Measurements from ENCODE around the gene MCOLN1. TPM values are rescaled to one million over a fixed set of nuclear protein-coding genes. Genes with fewer than 3 reads are reported as not detected.
A peak's percentile ranks its signal among the peaks of the same experiment; 100 is the strongest.

The MCOLN1 gene
- total and polyA plus RNA-seq, 2 donors (not counting 3 experiments of a cell fraction or from before 2014, with no cell fraction given) = 23.0 to 60.9 TPM

- no peaks in the 10 kb centered on the region for H3K9me3 ChIP-seq (replicated peaks; ENCODE audit: control insufficient read depth, insufficient read depth, low read length)
- intact Hi-C loops (cut with micrococcal nuclease) = loop anchor here (5.0 kb wide), 1 partner anchor 33 kb away; the partner anchor contains the start of gene PEX11G
- no peaks in the 10 kb centered on the region for H4K20me1 ChIP-seq (replicated peaks; ENCODE audit: control insufficient read depth, extremely low read depth, insufficient read depth, low read length)
- DNase-seq (ENCODE audit: low read depth, low spot score) (no peak), FAIRE-seq (no peak)
- no peak overlapping the region for H3K27ac ChIP-seq (ENCODE audit: insufficient read depth, low read depth, low read length)
- H3K27me3 ChIP-seq (ENCODE audit: control insufficient read depth in 2 of 2, insufficient read depth in 2 of 2, low read length in 2 of 2) = no peaks in the 10 kb centered on the region
- CTCF ChIA-PET = interaction anchor here (1.0 to 1.6 kb wide), 3 partner anchors 9 to 48 kb away, joined by 4 to 7 read pairs (median 4); no protein-coding TSS in a partner anchor
- H3K4me3 ChIP-seq (replicated peaks in 1 of 3; ENCODE audit: insufficient read depth in 1 of 3, low read depth in 1 of 3, low read length in 3 of 3) = no peak overlapping the region
- TF ChIP-seq JUN (IDR thresholded peaks at IDR 0.05; ENCODE audit: borderline replicate concordance, insufficient read depth, insufficient read length, low read depth) = no peak
- no peak for TF ChIP-seq POLR2A (IDR thresholded peaks at IDR 0.05; ENCODE audit: low read depth, low read length)
- TF ChIP-seq MYC (IDR thresholded peaks at IDR 0.05; ENCODE audit: low read depth, low read length) = no peak
- H3K79me2 ChIP-seq (ENCODE audit: control insufficient read depth, insufficient read depth, low read length) = peaks cover 12% of the 10 kb centered on the region
- POLR2A ChIA-PET = interaction anchor here (0.6 kb wide), 1 partner anchor 28 kb away, joined by 4 read pairs; no protein-coding TSS in a partner anchor
- H3K4me2 ChIP-seq (ENCODE audit: insufficient read depth, low read length) = no peak overlapping the region
- H2AFZ ChIP-seq (ENCODE audit: low read depth, low read length) = no peak overlapping the region
- no peak overlapping the region for H3K9ac ChIP-seq (replicated peaks; ENCODE audit: extremely low read depth, insufficient read depth, low read length)
- BruUV-seq (replicated peaks) = no TSS peak
- H3K4me1 ChIP-seq (ENCODE audit: control insufficient read depth, extremely low read depth, insufficient read depth, low read length) = peaks cover 28% of the 10 kb centered on the region
- no peaks in the 10 kb centered on the region for H3K9me1 ChIP-seq (replicated peaks; ENCODE audit: control insufficient read depth, extremely low read depth, insufficient read depth, low read length)
- H3K36me3 ChIP-seq (ENCODE audit: control insufficient read depth in 2 of 2, extremely low read depth in 1 of 2, insufficient read depth in 2 of 2, low read length in 2 of 2) = peaks cover 0 to 12% of the 10 kb centered on the region in 2 experiments
- dilution Hi-C loops (cut with MboI; ENCODE audit: extremely low pct_ligation_motif_present, low sequenced_read_pairs) = no loop called here
Observed at GRCh38 chr19:7520131-7521051, 2.0 kb upstream of the MCOLN1 start.

GRCh38 chr19:7521551-7522071, 813 bp upstream of the MCOLN1 start:
- no TSS peak for BruUV-seq (replicated peaks)
- dilution Hi-C loops (cut with MboI; ENCODE audit: extremely low pct_ligation_motif_present, low sequenced_read_pairs) = no loop called here
- ChIA-PET POLR2A (interaction anchor here (0.6 to 1.5 kb wide), 2 partner anchors 12 to 18 kb away, joined by 4 to 12 read pairs; no protein-coding TSS in a partner anchor), CTCF (interaction anchor here (1.1 to 2.8 kb wide), 6 partner anchors 11 to 423 kb away, joined by 3 to 11 read pairs (median 4); partner anchors contain the start of gene TRAPPC5)
- no peaks in the 10 kb centered on the region for H4K20me1 ChIP-seq (replicated peaks; ENCODE audit: control insufficient read depth, extremely low read depth, insufficient read depth, low read length)
- H3K9me3 ChIP-seq (replicated peaks; ENCODE audit: control insufficient read depth, insufficient read depth, low read length) = no peaks in the 10 kb centered on the region
- peak overlapping the region; percentile 92 for H2AFZ ChIP-seq (ENCODE audit: low read depth, low read length)
- intact Hi-C loops (cut with micrococcal nuclease) = loop anchor here (1.0 to 5.0 kb wide), 2 partner anchors 13 to 34 kb away; partner anchors contain the start of gene PEX11G
- peak overlapping the region; percentile 51 for H3K9ac ChIP-seq (replicated peaks; ENCODE audit: extremely low read depth, insufficient read depth, low read length)
- no peak overlapping the region for H3K27ac ChIP-seq (ENCODE audit: insufficient read depth, low read depth, low read length)
- peak overlapping the region; percentile 91 for H3K4me2 ChIP-seq (ENCODE audit: insufficient read depth, low read length)
- peaks cover 0 to 17% of the 10 kb centered on the region in 2 experiments for H3K36me3 ChIP-seq (ENCODE audit: control insufficient read depth in 2 of 2, extremely low read depth in 1 of 2, insufficient read depth in 2 of 2, low read length in 2 of 2)
- no peaks in the 10 kb centered on the region for H3K27me3 ChIP-seq (ENCODE audit: control insufficient read depth in 2 of 2, insufficient read depth in 2 of 2, low read length in 2 of 2)
- FAIRE-seq = no peak
- peaks cover 22% of the 10 kb centered on the region for H3K4me1 ChIP-seq (ENCODE audit: control insufficient read depth, extremely low read depth, insufficient read depth, low read length)
- TF ChIP-seq POLR2AphosphoS5 (IDR thresholded peaks at IDR 0.05; ENCODE audit: insufficient read depth, low read depth, low read length) = no peak
- no peak for TF ChIP-seq JUN (IDR thresholded peaks at IDR 0.05; ENCODE audit: borderline replicate concordance, insufficient read depth, insufficient read length, low read depth)
- TF ChIP-seq MAX (IDR thresholded peaks at IDR 0.05; ENCODE audit: insufficient read depth, insufficient read length) = no peak
- TF ChIP-seq MYC (IDR thresholded peaks at IDR 0.05; ENCODE audit: low read depth, low read length) = no peak
- no peak for TF ChIP-seq POLR2A (IDR thresholded peaks at IDR 0.05; ENCODE audit: low read depth, low read length)
- no peak for TF ChIP-seq GATA2 (IDR thresholded peaks at IDR 0.05; ENCODE audit: insufficient read depth, insufficient read length, low read depth, low read length)
- TF ChIP-seq CTCF (IDR thresholded peaks at IDR 0.05; ENCODE audit: extremely low read depth in 1 of 2, insufficient read depth in 1 of 2, low read depth in 1 of 2, low read length in 2 of 2) = no peak
- no peak for TF ChIP-seq EZH2 (IDR thresholded peaks at IDR 0.05; ENCODE audit: borderline replicate concordance, low read depth, low read length, severe bottlenecking)
- TF ChIP-seq FOS (IDR thresholded peaks at IDR 0.05; ENCODE audit: borderline replicate concordance, insufficient read depth, low read length) = no peak
- no peaks in the 10 kb centered on the region for H3K9me1 ChIP-seq (replicated peaks; ENCODE audit: control insufficient read depth, extremely low read depth, insufficient read depth, low read length)
- peaks cover 9% of the 10 kb centered on the region for H3K79me2 ChIP-seq (ENCODE audit: control insufficient read depth, insufficient read depth, low read length)
- peak overlapping the region in 2 of 3 experiments; percentile 35 to 59 for H3K4me3 ChIP-seq (replicated peaks in 1 of 3; ENCODE audit: insufficient read depth in 1 of 3, low read depth in 1 of 3, low read length in 3 of 3)
- DNase-seq (ENCODE audit: low read depth, low spot score) = no peak
